H9 (cell line): ENCODE results near the gene SMURF1. TPM values are rescaled to one million over a fixed set of nuclear protein-coding genes. Genes with fewer than 3 reads are reported as not detected.

Experiments used
- DNase-seq: peaks from one replicate; pipeline ENCODE4 v3.0.0-alpha.2; 2017
- H2AFZ ChIP-seq: one replicate; pipeline ENCODE4 v1.6.1; 2013; ENCODE audit warnings: mild to moderate bottlenecking, low read length, control low read depth, moderate library complexity
- H2AK5ac ChIP-seq: 2 replicates; pipeline ENCODE4 v1.6.1; 2013; ENCODE audit warnings: low read length, control low read depth, mixed read lengths; ENCODE audit not compliant: insufficient read length
- H2BK120ac ChIP-seq: one replicate; pipeline ENCODE4 v1.6.1; 2013; ENCODE audit warnings: low read depth, mild to moderate bottlenecking, low read length, control low read depth, inconsistent platforms; ENCODE audit not compliant: poor library complexity, severe bottlenecking
- H2BK12ac ChIP-seq: 2 replicates; pipeline ENCODE4 v1.6.1; 2013; ENCODE audit warnings: low read length, control low read depth, mixed read lengths, low read depth; ENCODE audit not compliant: insufficient read length
- H2BK15ac ChIP-seq: 2 replicates; pipeline ENCODE4 v1.6.1; 2013; ENCODE audit warnings: low read depth, low read length, control low read depth
- H2BK20ac ChIP-seq: one replicate; pipeline ENCODE4 v1.6.1; 2013; ENCODE audit warnings: low read depth, mild to moderate bottlenecking, low read length, control low read depth, inconsistent platforms; ENCODE audit not compliant: poor library complexity, severe bottlenecking
- H2BK5ac ChIP-seq: 2 replicates; pipeline ENCODE4 v1.6.1; 2013; ENCODE audit warnings: low read length, control low read depth, mixed read lengths; ENCODE audit not compliant: insufficient read length
- H3K14ac ChIP-seq: 2 replicates; pipeline ENCODE4 v1.6.1; 2013; ENCODE audit warnings: low read length, control low read depth; ENCODE audit not compliant: insufficient read depth
- H3K18ac ChIP-seq: 2 replicates; pipeline ENCODE4 v1.6.1; 2013; ENCODE audit warnings: low read depth, mild to moderate bottlenecking, mixed read lengths, low read length, control low read depth; ENCODE audit not compliant: insufficient read length
- H3K23ac ChIP-seq: 2 replicates; pipeline ENCODE4 v1.6.1; 2013; ENCODE audit warnings: low read length, control low read depth, mixed read lengths, low read depth; ENCODE audit not compliant: insufficient read length
- H3K23me2 ChIP-seq: 2 replicates; pipeline ENCODE4 v1.6.1; 2013; ENCODE audit warnings: low read depth, mild to moderate bottlenecking, mixed read lengths, low read length, control low read depth; ENCODE audit not compliant: insufficient read length, poor library complexity, severe bottlenecking
- H3K27ac ChIP-seq: 2 replicates; pipeline ENCODE4 v1.5.1; 2013; ENCODE audit warnings: low read length, control low read depth, mixed read lengths, low read depth; ENCODE audit not compliant: insufficient read length
- H3K27me3 ChIP-seq: 2 replicates; pipeline ENCODE4 v1.6.1; 2013; ENCODE audit warnings: low read length, control low read depth, inconsistent platforms; ENCODE audit not compliant: insufficient read depth
- H3K4ac ChIP-seq: 2 replicates; pipeline ENCODE4 v1.6.1; 2013; ENCODE audit warnings: low read depth, mild to moderate bottlenecking, control low read depth, inconsistent platforms, low read length, moderate library complexity
- H3K4me1 ChIP-seq: 2 replicates; pipeline ENCODE4 v1.6.1; 2013; ENCODE audit warnings: low read length, control low read depth, inconsistent platforms; ENCODE audit not compliant: insufficient read depth
- H3K4me2 ChIP-seq: 2 replicates; pipeline ENCODE4 v1.6.1; 2013; ENCODE audit warnings: low read length, control low read depth, mixed read lengths; ENCODE audit not compliant: insufficient read length, insufficient read depth
- H3K56ac ChIP-seq: 2 replicates; pipeline ENCODE4 v1.6.1; 2013; ENCODE audit warnings: low read depth, mild to moderate bottlenecking, mixed read lengths, low read length, control low read depth; ENCODE audit not compliant: insufficient read length
- H3K79me1 ChIP-seq: 2 replicates; pipeline ENCODE4 v1.6.1; 2013; ENCODE audit warnings: low read depth, mild to moderate bottlenecking, moderate library complexity, low read length, control low read depth, inconsistent platforms; ENCODE audit not compliant: insufficient read depth, poor library complexity, severe bottlenecking
- H3K79me2 ChIP-seq: 2 replicates; pipeline ENCODE4 v1.6.1; 2013; ENCODE audit warnings: low read length, control low read depth, inconsistent platforms; ENCODE audit not compliant: insufficient read depth
- H3K9ac ChIP-seq: 2 replicates; pipeline ENCODE4 v1.6.1; 2013; ENCODE audit warnings: low read length, control low read depth, mixed read lengths; ENCODE audit not compliant: insufficient read length; ENCODE audit errors: extremely low read depth
- H3K9me3 ChIP-seq: one replicate; pipeline ENCODE4 v1.6.1; 2013; ENCODE audit warnings: low read depth, low read length, inconsistent platforms; ENCODE audit not compliant: control insufficient read depth
- H3T11ph ChIP-seq: one replicate; pipeline ENCODE4 v1.6.1; 2013; ENCODE audit warnings: mild to moderate bottlenecking, low read length, control low read depth, inconsistent platforms
- H4K20me1 ChIP-seq: one replicate; pipeline ENCODE4 v1.6.1; 2013; ENCODE audit not compliant: control insufficient read depth, insufficient read length, insufficient read depth
- H4K5ac ChIP-seq: 2 replicates; pipeline ENCODE4 v1.6.1; 2013; ENCODE audit warnings: low read depth, mild to moderate bottlenecking, mixed read lengths, low read length, control low read depth; ENCODE audit not compliant: insufficient read length
- H4K8ac ChIP-seq: replicated peaks from 2 replicates; pipeline ENCODE4 v1.6.1; 2013; ENCODE audit warnings: low read length, control low read depth, mixed read lengths, low read depth; ENCODE audit not compliant: insufficient read length
- H4K91ac ChIP-seq: 2 replicates; pipeline ENCODE4 v1.6.1; 2013; ENCODE audit warnings: low read depth, mild to moderate bottlenecking, moderate library complexity, mixed read lengths, low read length, control low read depth; ENCODE audit not compliant: insufficient read length
- H3K27ac Mint-ChIP-seq, 3 experiments: 2 replicates in 2 of 3; 3 replicates in 1 of 3; pipeline ENCODE4 v1.8.0; 2020 to 2021; ENCODE audit warnings: mixed read lengths in 3 of 3, mild to moderate bottlenecking in 1 of 3, moderate library complexity in 1 of 3
- H3K27me3 Mint-ChIP-seq: 2 replicates; pipeline ENCODE4 v1.8.0; 2021; ENCODE audit warnings: low read depth, mild to moderate bottlenecking, moderate library complexity, mixed read lengths
- H3K36me3 Mint-ChIP-seq, 3 experiments: 2 replicates in 2 of 3; 3 replicates in 1 of 3; pipeline ENCODE4 v1.8.0; 2020 to 2021; ENCODE audit warnings: low read depth in 3 of 3, mixed read lengths in 3 of 3; ENCODE audit not compliant: insufficient read depth in 1 of 3
- H3K4me1 Mint-ChIP-seq, 2 experiments: 2 replicates each; pipeline ENCODE4 v1.8.0; 2020; ENCODE audit warnings: mixed read lengths in 2 of 2
- H3K4me3 Mint-ChIP-seq, 2 experiments: 2 replicates in 1 of 2; 3 replicates in 1 of 2; pipeline ENCODE4 v1.8.0; 2020 to 2021; ENCODE audit warnings: mild to moderate bottlenecking in 2 of 2, mixed read lengths in 2 of 2, moderate library complexity in 1 of 2
- H3K9me3 Mint-ChIP-seq, 2 experiments: 2 replicates in 1 of 2; 3 replicates in 1 of 2; pipeline ENCODE4 v1.8.0; 2020; ENCODE audit warnings: mild to moderate bottlenecking in 2 of 2, mixed read lengths in 2 of 2, moderate library complexity in 1 of 2
- CTCF ChIP-seq: fragments of 200-600 bp; sonication (generic); conservative IDR thresholded peaks from 3 replicates; pipeline ENCODE4 v1.8.0; 2021; ENCODE audit warnings: antibody characterized with exemption, mild to moderate bottlenecking
- WGBS: extraction: QIAGEN DNeasy Blood & Tissue Kit; methylation state at CpG from one replicate; pipeline ENCODE4 v1.1.7; 2013; ENCODE audit warnings: missing lambda C conversion rate, low lambda C conversion rate, mixed read lengths; ENCODE audit not compliant: insufficient read length; ENCODE audit errors: extremely low coverage; 5-methylcytosine and 5-hydroxymethylcytosine counted together
- total RNA-seq: library from RNA; stranded (reverse); gene quantifications from 2 replicates; pipeline ENCODE4 v1.2.1, GENCODE V29; 2021

The SMURF1 gene
- total RNA-seq, 1 experiment from 2014 or later = 29.4 TPM

GRCh38 chr7:99004216-99004615, 139.7 kb downstream of the SMURF1 start:
- Histone ChIP-seq H2BK120ac (no peak overlapping the region), H3K4me2 (no peak overlapping the region), H2BK20ac (no peak overlapping the region), H3K79me2 (no peaks in the 10 kb centered on the region), H4K20me1 (no peaks in the 10 kb centered on the region), H4K5ac (no peak overlapping the region), H3K18ac (no peak overlapping the region), H3K56ac (no peak overlapping the region), H3K4me1 (no peaks in the 10 kb centered on the region), H3K9me3 (no peaks in the 10 kb centered on the region), H2AFZ (no peak overlapping the region), H2BK15ac (no peak overlapping the region), H3K14ac (no peak overlapping the region), H3K23me2 (no peaks in the 10 kb centered on the region), H3K9ac (no peak overlapping the region), H3T11ph (no peak overlapping the region), H2AK5ac (no peak overlapping the region), H3K23ac (no peak overlapping the region), H3K4ac (no peak overlapping the region), H4K8ac (no peak overlapping the region), H3K79me1 (no peaks in the 10 kb centered on the region), H3K27ac (no peak overlapping the region), H2BK5ac (no peak overlapping the region), H3K27me3 (no peaks in the 10 kb centered on the region), H4K91ac (no peak overlapping the region), H2BK12ac (no peak overlapping the region)
- WGBS = no CpG with 5 or more reads among the region's 8 CpGs
- Mint-ChIP-seq H3K27me3 (no peaks in the 10 kb centered on the region), H3K9me3 (no peaks in the 10 kb centered on the region), H3K27ac (no peak overlapping the region), H3K4me1 (no peaks in the 10 kb centered on the region), H3K4me3 (no peak overlapping the region), H3K36me3 (peaks cover 21 to 85% (median 69%) of the 10 kb centered on the region in 3 experiments; a peak in 6 of 7 replicates)
- no peak for DNase-seq
- no peak for TF ChIP-seq CTCF
